Pancreas (tissue), 10 donors: ENCODE data around the gene THEMIS2. TPM values are rescaled to one million over a fixed set of nuclear protein-coding genes. Genes with fewer than 3 reads are reported as not detected.

Experiments
- ATAC-seq, 4 donors: fragments of 200-7000 bp; cut with Tn5 transposase; one replicate each; pipeline versions ENCODE4 v1.8.0 to v1.9.1; 2020; ENCODE audit warnings: mild to moderate bottlenecking in 4 of 4, moderate library complexity in 4 of 4
- DNase-seq, 6 donors: peaks; one replicate each; pipeline ENCODE4 v3.0.0-alpha.2; 2020
- FAIRE-seq: peaks from 2 replicates; lab custom pipeline; 2012; peaks lifted over from hg19 to GRCh38; lab: Jason Lieb, UNC
- H3K27ac ChIP-seq, 4 donors: fragments of 200-600 bp; sonication (generic); 1 replicate in 3 of 4; 2 replicates in 1 of 4; pipeline versions ENCODE4 v1.5.0 to v1.8.0; 2020
- H3K27me3 ChIP-seq, 4 donors: fragments of 200-600 bp; one replicate each; pipeline ENCODE4 v1.8.0; 2021
- H3K36me3 ChIP-seq, 3 donors: fragments of 200-600 bp; sonication (generic) in 1 of 3; one replicate each; pipeline versions ENCODE4 v1.5.0 to v1.8.0; 2020 to 2021
- H3K4me1 ChIP-seq, 3 donors: fragments of 200-600 bp; one replicate each; pipeline ENCODE4 v1.8.0; 2021
- H3K4me3 ChIP-seq, 4 donors: fragments of 200-600 bp; sonication (generic) in 2 of 4; one replicate each; pipeline versions ENCODE4 v1.5.0 to v1.8.0; 2020 to 2021
- H3K9me3 ChIP-seq, 4 donors: fragments of 200-600 bp; one replicate each; pipeline ENCODE4 v1.8.0; 2021
- CTCF ChIP-seq, 4 donors: fragments of 200-600 bp; sonication (generic) in 3 of 4; IDR thresholded peaks; one replicate each; pipeline versions ENCODE4 v1.5.0 to v1.8.0; 2021; ENCODE audit warnings: antibody characterized with exemption in 4 of 4
- WGBS, 2 donors: extraction: QIAGEN DNeasy Blood & Tissue Kit; methylation state at CpG; one replicate each; pipeline ENCODE4 v1.1.7; 2013; 5-methylcytosine and 5-hydroxymethylcytosine counted together
- intact Hi-C, 3 donors: fragments of 100-400 bp; cut with DNase I; formaldehyde crosslinking; loops; one replicate each; pipeline versions ENCODE4 v1.11.1 to v1.14.2; 2022
- polyA plus RNA-seq, 2 donors: library from polyadenylated mRNA; stranded (reverse); fragments of 200-250 nt; gene quantifications; one replicate each; pipeline ENCODE4 v1.2.3, GENCODE V29; 2013
- total RNA-seq, 6 donors: library from RNA; stranded (reverse); fragmentation: NEBNext Ultra II Directional in 4 of 6; extraction: Animal tissue kit (Norgen Biotek cat#: 25700) in 4 of 6; gene quantifications; one replicate each; pipeline versions ENCODE4 v1.2.1 to v1.2.4, GENCODE V29; 2021 to 2023
- donor health status: healthy with polysubstance abuse.
- donor health status: DM: no; HTN: no; CAD: no; lungs with moderate emphysema.
- donor health status: DM: no; HTN: no; CAD: no.
- donor health status: control.
- donor health status: control.
- donor health status: Bipolar disorder and iron deficiency.
- donor health status: DM: yes; HTN: yes; CAD: no.
- donor health status: DM: no; HTN: no; CAD: no.
- donor health status: DM: no; HTN: no; CAD: no.
- donor health status: DM: yes; HTN: yes; CAD: no.

The THEMIS2 gene
- total and polyA plus RNA-seq, 8 donors: 0.98 to 19.1 (median 5.0) TPM

- FAIRE-seq (no peak), DNase-seq (no peak), ATAC-seq (no peak)
- H3K4me3 ChIP-seq: peak overlapping the region; percentile 63 to 97 (median 83)
- intact Hi-C loops: no loop called here
- H3K27ac ChIP-seq: peak overlapping the region in 1 of 4 donors; percentile 79
- peaks cover 0 to 9% (median 0%) of the 10 kb centered on the region in 3 donors for H3K36me3 ChIP-seq
- H3K27me3 ChIP-seq: no peaks in the 10 kb centered on the region
- no peaks in the 10 kb centered on the region for H3K9me3 ChIP-seq
- peaks cover 8 to 12% (median 8%) of the 10 kb centered on the region in 3 donors for H3K4me1 ChIP-seq
- no peak for TF ChIP-seq CTCF (IDR thresholded peaks at IDR 0.05)
- WGBS, 2 donors: 30 to 36% methylated on average over 10 of the region's 10 CpGs
Observed at GRCh38 chr1:27831568-27832410, 40.6 kb upstream of the THEMIS2 start.

- 74 to 84% methylated on average over 2 of the region's 2 CpGs for WGBS, 2 donors
- FAIRE-seq: no peak
- intact Hi-C loops: no loop called here
Observed at GRCh38 chr1:27832762-27833161, 39.6 kb upstream of the THEMIS2 start.

GRCh38 chr1:27833470-27833869 is 38.9 kb upstream of the THEMIS2 start:
- H3K36me3 ChIP-seq: peaks cover 0 to 9% (median 0%) of the 10 kb centered on the region in 3 donors

More at GRCh38 chr1:27832762-27833161, 39.6 kb upstream of the THEMIS2 start:
- H3K9me3 ChIP-seq: no peaks in the 10 kb centered on the region
- DNase-seq (no peak), ATAC-seq (no peak)
- H3K4me1 ChIP-seq: peaks cover 8 to 12% (median 8%) of the 10 kb centered on the region in 3 donors
- no peaks in the 10 kb centered on the region for H3K27me3 ChIP-seq
- H3K4me3 ChIP-seq: no peak overlapping the region
- H3K27ac ChIP-seq: no peak overlapping the region
- H3K36me3 ChIP-seq: peaks cover 0 to 9% (median 0%) of the 10 kb centered on the region in 3 donors
- TF ChIP-seq CTCF (IDR thresholded peaks at IDR 0.05): no peak

DNA sequence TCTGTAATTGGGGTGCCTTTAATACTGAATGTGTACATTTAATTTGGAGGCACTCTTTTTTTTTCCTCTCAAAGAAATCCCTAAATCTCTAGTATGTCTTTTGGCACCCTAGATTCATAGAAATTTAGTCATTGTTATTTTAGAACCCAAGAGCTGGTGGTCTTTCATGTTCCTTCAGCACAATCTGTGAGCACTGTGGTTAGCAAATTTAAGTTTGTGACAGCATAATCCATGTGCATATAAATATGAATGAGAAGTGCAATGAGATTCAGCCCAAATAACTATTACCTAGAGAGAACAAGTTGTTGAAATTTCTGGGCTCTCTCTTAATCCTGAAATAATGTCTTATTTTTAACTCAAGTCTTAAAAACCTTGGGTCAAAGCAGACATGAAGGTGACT is 37.3 kb upstream of the THEMIS2 start:
- H3K4me1 ChIP-seq: peaks cover 8 to 12% (median 8%) of the 10 kb centered on the region in 3 donors
- DNase-seq (no peak), FAIRE-seq (no peak), ATAC-seq (no peak)
- no peaks in the 10 kb centered on the region for H3K27me3 ChIP-seq
- intact Hi-C loops: no loop called here
- H3K4me3 ChIP-seq: no peak overlapping the region
- peaks cover 0 to 17% (median 4%) of the 10 kb centered on the region in 3 donors for H3K36me3 ChIP-seq
- TF ChIP-seq CTCF (IDR thresholded peaks at IDR 0.05): no peak
- no peak overlapping the region for H3K27ac ChIP-seq
- no peaks in the 10 kb centered on the region for H3K9me3 ChIP-seq

More at GRCh38 chr1:27833470-27833869, 38.9 kb upstream of the THEMIS2 start:
- DNase-seq (no peak), FAIRE-seq (no peak), ATAC-seq (no peak)
- Histone ChIP-seq H3K9me3 (no peaks in the 10 kb centered on the region), H3K4me3 (no peak overlapping the region), H3K27ac (no peak overlapping the region), H3K4me1 (peaks cover 8 to 12% (median 8%) of the 10 kb centered on the region in 3 donors), H3K27me3 (no peaks in the 10 kb centered on the region)
- no peak for TF ChIP-seq CTCF (IDR thresholded peaks at IDR 0.05)
- intact Hi-C loops: no loop called here
- WGBS, 2 donors: 78 to 79% methylated on average over 3 of the region's 3 CpGs

DNA sequence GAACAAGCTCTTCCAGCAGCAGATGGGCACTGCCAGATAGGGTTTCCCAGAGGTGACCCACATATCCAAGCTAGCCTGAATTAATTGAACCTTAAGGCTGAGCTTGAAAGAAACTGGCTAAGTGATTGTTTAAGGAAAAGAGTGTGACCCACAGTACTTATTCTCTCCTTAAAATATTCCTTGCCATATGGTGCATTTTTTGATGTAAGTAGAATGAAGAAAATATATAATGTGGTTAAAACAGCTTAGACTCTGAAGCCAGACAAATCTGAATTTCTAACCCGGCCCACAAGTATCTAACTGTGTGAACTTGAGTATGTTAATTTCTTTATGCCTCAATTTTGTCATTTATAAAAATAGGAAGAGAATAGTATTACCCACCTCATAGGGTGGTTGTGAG is 36.8 kb upstream of the THEMIS2 start:
- no peak for ATAC-seq

More for the DNA sequence above, 36.8 kb upstream of the THEMIS2 start:
- Histone ChIP-seq H3K9me3 (no peaks in the 10 kb centered on the region), H3K27ac (no peak overlapping the region), H3K4me3 (no peak overlapping the region), H3K27me3 (no peaks in the 10 kb centered on the region), H3K4me1 (peaks cover 8 to 12% (median 8%) of the 10 kb centered on the region in 3 donors), H3K36me3 (peaks cover 0 to 21% (median 7%) of the 10 kb centered on the region in 3 donors)
- 86 to 91% methylated on average over 1 of the region's 1 CpG for WGBS, 2 donors
- TF ChIP-seq CTCF (IDR thresholded peaks at IDR 0.05): no peak
- no peak for FAIRE-seq
- intact Hi-C loops: no loop called here
- no peak for DNase-seq
